ENCODE results near the gene CHMP4B. TPM values are rescaled to one million over a fixed set of nuclear protein-coding genes. Genes with fewer than 3 reads are reported as not detected.
A peak's percentile ranks its signal among the peaks of the same experiment; 100 is the strongest.

CHMP4B gene
- total RNA-seq, 1 experiment from 2014 or later: 77.6 TPM

- H3K27me3 Mint-ChIP-seq (ENCODE audit: insufficient read depth, unreplicated experiment): peaks cover 51% of the 10 kb centered on the region
- DNase-seq (ENCODE audit: unreplicated experiment): no peak
- intact Hi-C loops (cut with micrococcal nuclease): loop anchor here (5.0 kb wide), 1 partner anchor 39 kb away; no protein-coding TSS in a partner anchor
- no TSS peak for BruUV-seq (replicated peaks)
- no peaks in the 10 kb centered on the region for H3K4me1 Mint-ChIP-seq (ENCODE audit: insufficient read depth, unreplicated experiment)
- no peaks in the 10 kb centered on the region for H3K9me3 Mint-ChIP-seq (ENCODE audit: unreplicated experiment)
- H3K36me3 Mint-ChIP-seq (ENCODE audit: insufficient read depth, unreplicated experiment): no peaks in the 10 kb centered on the region
- H3K4me3 Mint-ChIP-seq (ENCODE audit: unreplicated experiment): no peak overlapping the region
- ChIA-PET POLR2A (interaction anchor here (0.6 kb wide), 1 partner anchor 244 kb away, joined by 3 read pairs; no protein-coding TSS in a partner anchor), CTCF (interaction anchor here (0.5 kb wide), 1 partner anchor 416 kb away, joined by 3 read pairs; no protein-coding TSS in a partner anchor)
- peak overlapping the region; percentile 6 for H3K27ac Mint-ChIP-seq (ENCODE audit: low read depth, unreplicated experiment)
- TF ChIP-seq, protein P1, sequence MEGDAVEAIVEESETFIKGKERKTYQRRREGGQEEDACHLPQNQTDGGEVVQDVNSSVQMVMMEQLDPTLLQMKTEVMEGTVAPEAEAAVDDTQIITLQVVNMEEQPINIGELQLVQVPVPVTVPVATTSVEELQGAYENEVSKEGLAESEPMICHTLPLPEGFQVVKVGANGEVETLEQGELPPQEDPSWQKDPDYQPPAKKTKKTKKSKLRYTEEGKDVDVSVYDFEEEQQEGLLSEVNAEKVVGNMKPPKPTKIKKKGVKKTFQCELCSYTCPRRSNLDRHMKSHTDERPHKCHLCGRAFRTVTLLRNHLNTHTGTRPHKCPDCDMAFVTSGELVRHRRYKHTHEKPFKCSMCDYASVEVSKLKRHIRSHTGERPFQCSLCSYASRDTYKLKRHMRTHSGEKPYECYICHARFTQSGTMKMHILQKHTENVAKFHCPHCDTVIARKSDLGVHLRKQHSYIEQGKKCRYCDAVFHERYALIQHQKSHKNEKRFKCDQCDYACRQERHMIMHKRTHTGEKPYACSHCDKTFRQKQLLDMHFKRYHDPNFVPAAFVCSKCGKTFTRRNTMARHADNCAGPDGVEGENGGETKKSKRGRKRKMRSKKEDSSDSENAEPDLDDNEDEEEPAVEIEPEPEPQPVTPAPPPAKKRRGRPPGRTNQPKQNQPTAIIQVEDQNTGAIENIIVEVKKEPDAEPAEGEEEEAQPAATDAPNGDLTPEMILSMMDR (IDR thresholded peaks at IDR 0.05; ENCODE audit: unreplicated experiment): no peak
Measured at GRCh38 chr20:33868595-33868994, 57.4 kb downstream of the CHMP4B start.

- BruUV-seq (replicated peaks): no TSS peak
- intact Hi-C loops (cut with micrococcal nuclease): loop anchor here (5.0 kb wide), 1 partner anchor 38 kb away; no protein-coding TSS in a partner anchor
- ChIA-PET CTCF (no interaction called here), POLR2A (no interaction called here)
- H3K36me3 Mint-ChIP-seq (ENCODE audit: insufficient read depth, unreplicated experiment): no peaks in the 10 kb centered on the region
- no peak for DNase-seq (ENCODE audit: unreplicated experiment)
- TF ChIP-seq, protein P1 (IDR thresholded peaks at IDR 0.05; ENCODE audit: unreplicated experiment): no peak
- no peaks in the 10 kb centered on the region for H3K4me1 Mint-ChIP-seq (ENCODE audit: insufficient read depth, unreplicated experiment)
- H3K27me3 Mint-ChIP-seq (ENCODE audit: insufficient read depth, unreplicated experiment): peaks cover 51% of the 10 kb centered on the region
- no peak overlapping the region for H3K4me3 Mint-ChIP-seq (ENCODE audit: unreplicated experiment)
- H3K9me3 Mint-ChIP-seq (ENCODE audit: unreplicated experiment): no peaks in the 10 kb centered on the region
- H3K27ac Mint-ChIP-seq (ENCODE audit: low read depth, unreplicated experiment): no peak overlapping the region
Measured at GRCh38 chr20:33869283-33869682, 58.1 kb downstream of the CHMP4B start.

DNA sequence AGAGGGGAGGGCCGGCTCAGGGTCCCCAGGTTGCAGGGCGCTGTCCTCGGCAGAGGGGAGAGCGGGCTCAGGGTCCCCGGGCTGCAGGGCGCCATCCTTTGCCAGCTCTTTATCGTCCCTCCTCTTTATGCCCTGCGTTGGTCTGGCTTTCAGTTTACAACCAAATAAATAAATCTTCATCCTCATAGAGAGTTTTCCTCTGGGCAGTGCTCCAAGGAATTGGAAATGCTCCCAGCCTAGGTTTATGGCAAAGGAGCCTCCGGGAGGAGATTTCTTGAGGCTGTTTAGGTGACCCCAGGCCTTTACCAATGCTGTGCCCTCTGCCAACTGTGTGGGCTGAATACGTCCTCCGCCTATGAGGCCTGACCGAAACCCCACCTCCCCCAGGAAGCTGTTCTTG, 60.2 kb downstream of the CHMP4B start:
- ChIA-PET CTCF (interaction anchor here (0.7 kb wide), 1 partner anchor 638 kb away, joined by 4 read pairs; no protein-coding TSS in a partner anchor), POLR2A (interaction anchor here (0.9 kb wide), 1 partner anchor 11 kb away, joined by 3 read pairs; no protein-coding TSS in a partner anchor)
- H3K36me3 Mint-ChIP-seq (ENCODE audit: insufficient read depth, unreplicated experiment): no peaks in the 10 kb centered on the region
- TF ChIP-seq, protein P1 (IDR thresholded peaks at IDR 0.05; ENCODE audit: unreplicated experiment): no peak
- H3K27ac Mint-ChIP-seq (ENCODE audit: low read depth, unreplicated experiment): peak overlapping the region; percentile 33
- no peak for DNase-seq (ENCODE audit: unreplicated experiment)
- H3K27me3 Mint-ChIP-seq (ENCODE audit: insufficient read depth, unreplicated experiment): peaks cover 46% of the 10 kb centered on the region
- no peaks in the 10 kb centered on the region for H3K4me1 Mint-ChIP-seq (ENCODE audit: insufficient read depth, unreplicated experiment)
- BruUV-seq (replicated peaks): no TSS peak
- no peaks in the 10 kb centered on the region for H3K9me3 Mint-ChIP-seq (ENCODE audit: unreplicated experiment)
- intact Hi-C loops (cut with micrococcal nuclease): no loop called here
- H3K4me3 Mint-ChIP-seq (ENCODE audit: unreplicated experiment): no peak overlapping the region

GRCh38 chr20:33874129-33874528, 63.0 kb downstream of the CHMP4B start:
- peaks cover 19% of the 10 kb centered on the region for H3K27me3 Mint-ChIP-seq (ENCODE audit: insufficient read depth, unreplicated experiment)
- peaks cover 9% of the 10 kb centered on the region for H3K9me3 Mint-ChIP-seq (ENCODE audit: unreplicated experiment)
- H3K27ac Mint-ChIP-seq (ENCODE audit: low read depth, unreplicated experiment): no peak overlapping the region
- TF ChIP-seq, protein P1 (IDR thresholded peaks at IDR 0.05; ENCODE audit: unreplicated experiment): no peak
- CTCF ChIA-PET: interaction anchor here (1.2 kb wide), 1 partner anchor 11 kb away, joined by 6 read pairs; no protein-coding TSS in a partner anchor
- H3K36me3 Mint-ChIP-seq (ENCODE audit: insufficient read depth, unreplicated experiment): no peaks in the 10 kb centered on the region
- H3K4me1 Mint-ChIP-seq (ENCODE audit: insufficient read depth, unreplicated experiment): no peaks in the 10 kb centered on the region
- BruUV-seq (replicated peaks): no TSS peak
- no peak overlapping the region for H3K4me3 Mint-ChIP-seq (ENCODE audit: unreplicated experiment)
- no peak for DNase-seq (ENCODE audit: unreplicated experiment)
- POLR2A ChIA-PET: no interaction called here
- intact Hi-C loops (cut with micrococcal nuclease): no loop called here

All from MCF 10A (cell line).